HG02973 (cell line): Measurements from ENCODE around the gene KLHL29.
"Not testable (repeated sequence)": the region's sequence is repeated elsewhere in the genome, so short reads cannot be mapped to it uniquely, and the experiment has no call there.

ENCODE experiments used
- ATAC-seq: cut with Tn5 transposase; IDR thresholded peaks from one replicate; pipeline ENCODE4 v1.9.1; 2021; ENCODE audit warnings: moderate library complexity; ENCODE audit not compliant: unreplicated experiment

KLHL29 gene

GRCh38 chr2:23698721-23699579 is 314.0 kb downstream of the KLHL29 start:
- ATAC-seq: no peak

GRCh38 chr2:23699580-23699925 is 314.6 kb downstream of the KLHL29 start:
- ATAC-seq: no peak

GRCh38 chr2:23700627-23701026 is 315.6 kb downstream of the KLHL29 start:
- ATAC-seq: no peak

- no peak for ATAC-seq
Measured at GRCh38 chr2:23703037-23703582, 318.1 kb downstream of the KLHL29 start.

- no peak for ATAC-seq
Measured at GRCh38 chr2:23703583-23704385, 318.8 kb downstream of the KLHL29 start.

- ATAC-seq: no peak
Measured at GRCh38 chr2:23705771-23706612, 321.0 kb downstream of the KLHL29 start.

- no peak for ATAC-seq
Measured at GRCh38 chr2:23706613-23707078, 321.7 kb downstream of the KLHL29 start.

GRCh38 chr2:23707096-23707495 is 322.1 kb downstream of the KLHL29 start:
- no peak for ATAC-seq

- ATAC-seq: no peak
Measured at GRCh38 chr2:23708771-23709170, 323.8 kb downstream of the KLHL29 start.

- ATAC-seq: no peak
Measured at GRCh38 chr2:23709311-23709710, 324.3 kb downstream of the KLHL29 start.

GRCh38 chr2:23711979-23712755 is 327.2 kb downstream of the KLHL29 start:
- ATAC-seq: no peak

GRCh38 chr2:23712756-23713151 is 327.8 kb downstream of the KLHL29 start:
- no peak for ATAC-seq

- ATAC-seq: no peak
Measured at GRCh38 chr2:23713351-23713750, 328.4 kb downstream of the KLHL29 start.

GRCh38 chr2:23718931-23719700 is 334.1 kb downstream of the KLHL29 start:
- no peak for ATAC-seq

- ATAC-seq: no peak
Measured at GRCh38 chr2:23719716-23720115, 334.7 kb downstream of the KLHL29 start.

- no peak for ATAC-seq
Measured at GRCh38 chr2:23720705-23721453, 335.9 kb downstream of the KLHL29 start.

- ATAC-seq: no peak
Measured at GRCh38 chr2:23721454-23721826, 336.5 kb downstream of the KLHL29 start.

GRCh38 chr2:23722255-23722654 is 337.3 kb downstream of the KLHL29 start:
- ATAC-seq: no peak

- not testable (repeated sequence) for ATAC-seq
Measured at GRCh38 chr2:23723029-23723428, 338.1 kb downstream of the KLHL29 start.
